ENCODE results near the gene CXorf38.
"Not testable (repeated sequence)": the region's sequence is repeated elsewhere in the genome, so short reads cannot be mapped to it uniquely, and the experiment has no call there.

The CXorf38 gene

DNA sequence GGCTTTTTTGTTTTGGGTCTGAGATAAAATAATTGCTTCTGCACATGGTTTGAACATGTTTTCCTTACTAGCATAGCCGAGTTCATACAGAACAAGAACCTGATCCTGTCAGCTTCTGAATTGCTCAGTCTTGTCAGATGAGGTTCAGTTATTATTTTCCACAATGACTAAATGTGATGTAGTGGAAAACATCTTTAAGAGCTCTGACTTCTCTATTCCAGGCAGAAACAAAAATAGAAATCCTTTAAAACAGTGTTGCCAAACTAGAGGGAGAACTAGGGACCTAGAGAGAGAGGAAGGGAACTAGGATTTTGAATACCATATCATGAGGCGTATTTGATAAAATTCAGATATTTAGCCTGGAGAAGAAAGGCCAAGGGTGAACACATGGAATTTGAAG, 64.5 kb downstream of the CXorf38 start:
- CTCF ChIA-PET, result no interaction called here
- H3K27ac ChIP-seq, result no peak overlapping the region
- no peak for TF ChIP-seq CTCF (conservative IDR thresholded peaks at IDR 0.05; ENCODE audit: low read depth)
- POLR2A ChIA-PET (ENCODE audit: low non-redundant PET), result no interaction called here
- no peak for DNase-seq (ENCODE audit: low spot score)

DNA sequence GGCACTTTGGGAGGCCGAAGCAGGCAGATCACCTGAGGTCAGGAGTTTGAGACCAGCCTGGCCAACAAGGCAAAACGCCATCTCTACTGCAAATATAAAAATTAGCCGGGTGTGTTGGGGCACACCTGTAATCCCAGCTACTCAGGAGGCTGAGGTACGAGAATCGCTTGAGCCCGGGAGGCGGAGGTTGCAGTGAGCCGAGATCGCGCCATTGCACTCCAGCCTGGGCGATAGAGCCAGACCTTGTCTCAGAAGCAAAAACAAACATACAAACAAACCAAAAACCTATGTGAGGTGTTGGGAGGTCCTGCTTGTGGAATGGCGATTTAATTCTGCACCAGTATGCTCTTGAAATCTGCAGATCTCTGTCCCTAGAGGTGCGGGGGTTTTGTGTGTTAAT, 65.2 kb downstream of the CXorf38 start:
- H3K27ac ChIP-seq; POLR2A ChIA-PET (ENCODE audit: low non-redundant PET); DNase-seq (ENCODE audit: low spot score); CTCF ChIA-PET: not testable (repeated sequence)

DNA sequence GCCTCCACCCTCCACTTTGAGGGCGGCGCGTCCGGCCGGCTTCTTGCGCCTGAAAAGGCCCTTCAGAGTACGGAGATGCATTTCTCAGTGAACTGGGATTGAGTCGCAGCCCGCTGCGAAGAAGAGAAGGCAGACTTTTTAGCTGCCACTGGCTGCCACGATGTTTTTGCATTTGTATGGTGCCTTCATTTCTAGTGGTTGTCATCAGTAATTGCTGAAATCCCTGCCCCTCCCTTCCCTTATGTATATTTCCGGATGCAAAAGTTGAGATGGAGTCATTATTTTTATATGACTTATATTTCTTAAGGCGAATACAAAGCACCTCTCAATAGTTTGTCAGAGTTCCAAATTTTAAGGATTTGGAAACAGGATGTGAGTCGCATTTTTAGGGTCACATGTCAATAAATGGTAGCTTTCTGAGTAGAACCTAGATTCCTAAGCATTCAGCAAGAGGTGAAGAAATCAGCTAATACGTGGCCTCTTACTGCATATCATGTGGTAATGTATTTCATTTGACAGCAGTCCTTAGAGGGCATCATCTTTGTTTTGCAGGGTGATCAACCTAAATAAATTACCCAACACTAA, 65.9 kb downstream of the CXorf38 start:
- DNase-seq (ENCODE audit: low spot score), result peak; percentile 9
- peak overlapping the region; percentile 77 for H3K27ac ChIP-seq
- ChIA-PET CTCF (interaction anchor here (0.6 kb wide), 1 partner anchor 38 kb away, joined by 3 read pairs; no protein-coding TSS in a partner anchor), POLR2A (ENCODE audit: low non-redundant PET) (no interaction called here)
- no peak for TF ChIP-seq CTCF (conservative IDR thresholded peaks at IDR 0.05; ENCODE audit: low read depth)

DNA sequence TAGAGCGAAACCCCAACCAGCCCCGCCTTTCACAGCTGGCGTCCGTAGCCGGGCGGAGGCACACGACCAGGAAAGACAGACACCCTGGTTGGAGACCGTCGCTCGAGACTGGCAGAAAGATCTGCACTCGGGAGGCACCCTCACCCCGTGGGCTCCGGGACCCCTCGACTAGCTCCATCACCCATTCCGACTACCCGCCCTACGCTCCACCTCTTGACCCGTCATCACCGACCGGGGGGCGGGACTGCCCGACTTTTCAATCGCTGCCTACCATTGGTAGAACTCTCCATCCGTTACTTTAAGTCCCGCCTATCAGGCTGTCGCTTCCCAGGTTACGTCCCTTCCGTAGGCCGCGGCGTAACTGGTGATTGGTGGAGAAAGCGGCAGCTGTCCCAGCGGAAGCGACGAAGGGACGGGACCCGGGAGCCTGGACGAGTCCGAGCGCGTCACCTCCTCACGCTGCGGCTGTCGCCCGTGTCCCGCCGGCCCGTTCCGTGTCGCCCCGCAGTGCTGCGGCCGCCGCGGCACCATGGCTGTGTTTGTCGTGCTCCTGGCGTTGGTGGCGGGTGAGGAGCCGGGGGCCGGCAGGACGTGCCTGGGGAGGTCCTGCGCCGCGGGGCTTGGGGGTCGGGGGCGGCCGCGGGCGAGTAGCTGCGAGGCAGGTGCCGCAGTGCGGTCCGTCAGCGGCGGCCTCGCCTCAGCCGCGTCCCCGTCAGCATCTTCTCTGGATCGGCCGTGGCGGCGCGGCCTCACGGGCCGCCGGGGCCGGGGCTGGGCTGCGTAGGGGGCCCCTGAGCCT, 66.6 kb downstream of the CXorf38 start, which contains the start of gene ATP6AP2:
ATP6AP2 (plus strand) TSS at position 434 of the 799 bp plus-strand sequence; CDS start at position 530, 96 bp downstream.
- ChIA-PET CTCF (interaction anchor here (0.5 to 0.6 kb wide), 2 partner anchors 37 to 496 kb away, joined by 3 to 4 read pairs; no protein-coding TSS in a partner anchor), POLR2A (ENCODE audit: low non-redundant PET) (no interaction called here)
- H3K27ac ChIP-seq, result peak within 1 kb of the TSS; percentile 77
- DNase-seq (ENCODE audit: low spot score), result peak; percentile 95
- no peak for TF ChIP-seq CTCF (conservative IDR thresholded peaks at IDR 0.05; ENCODE audit: low read depth)

DNA sequence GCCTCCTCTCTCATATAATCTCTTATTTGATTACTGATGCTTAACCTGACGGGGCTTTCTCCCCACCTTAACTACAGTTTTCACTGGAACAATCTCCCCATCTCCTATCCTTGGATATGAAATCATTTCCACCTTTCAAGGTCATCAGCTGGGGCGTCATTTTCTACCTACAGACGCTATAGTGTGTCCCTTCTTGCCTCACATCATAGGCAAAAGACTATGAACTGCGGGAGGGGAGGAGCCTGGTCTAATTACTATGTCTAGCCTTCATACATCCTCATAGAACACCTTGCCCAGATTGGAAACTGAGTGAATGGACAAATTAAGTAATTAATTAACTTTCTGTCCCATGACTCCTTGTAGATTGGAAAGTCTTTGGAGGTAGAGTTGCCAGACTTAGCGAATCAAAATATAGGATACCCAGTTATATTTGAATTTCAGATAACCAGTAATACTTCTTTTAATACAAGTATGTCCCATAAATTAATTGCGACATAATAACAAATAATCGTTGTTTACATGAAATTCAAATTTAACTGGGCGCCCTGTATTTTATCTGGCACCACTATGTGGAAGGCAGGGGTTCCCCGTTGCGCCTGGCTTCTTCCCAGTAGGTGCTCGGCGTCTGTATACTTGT, 67.3 kb downstream of the CXorf38 start:
- peak overlapping the region; percentile 77 for H3K27ac ChIP-seq
- DNase-seq (ENCODE audit: low spot score), result no peak
- no peak for TF ChIP-seq CTCF (conservative IDR thresholded peaks at IDR 0.05; ENCODE audit: low read depth)
- ChIA-PET POLR2A (ENCODE audit: low non-redundant PET) (no interaction called here), CTCF (interaction anchor here (0.5 kb wide), 1 partner anchor 495 kb away, joined by 4 read pairs; no protein-coding TSS in a partner anchor)

- TF ChIP-seq CTCF (conservative IDR thresholded peaks at IDR 0.05; ENCODE audit: low read depth), result no peak
- ChIA-PET POLR2A (ENCODE audit: low non-redundant PET) (no interaction called here), CTCF (no interaction called here)
- DNase-seq (ENCODE audit: low spot score), result no peak
- no peak overlapping the region for H3K27ac ChIP-seq
Observed at GRCh38 chrX:40579141-40579540, 68.2 kb downstream of the CXorf38 start.
